ENCODE measurements around the gene ZBTB20. TPM values are rescaled to one million over a fixed set of nuclear protein-coding genes. Genes with fewer than 3 reads are reported as not detected.

ZBTB20 gene
- total RNA-seq, 2 donors from 2014 or later: 112 to 120 TPM

DNA sequence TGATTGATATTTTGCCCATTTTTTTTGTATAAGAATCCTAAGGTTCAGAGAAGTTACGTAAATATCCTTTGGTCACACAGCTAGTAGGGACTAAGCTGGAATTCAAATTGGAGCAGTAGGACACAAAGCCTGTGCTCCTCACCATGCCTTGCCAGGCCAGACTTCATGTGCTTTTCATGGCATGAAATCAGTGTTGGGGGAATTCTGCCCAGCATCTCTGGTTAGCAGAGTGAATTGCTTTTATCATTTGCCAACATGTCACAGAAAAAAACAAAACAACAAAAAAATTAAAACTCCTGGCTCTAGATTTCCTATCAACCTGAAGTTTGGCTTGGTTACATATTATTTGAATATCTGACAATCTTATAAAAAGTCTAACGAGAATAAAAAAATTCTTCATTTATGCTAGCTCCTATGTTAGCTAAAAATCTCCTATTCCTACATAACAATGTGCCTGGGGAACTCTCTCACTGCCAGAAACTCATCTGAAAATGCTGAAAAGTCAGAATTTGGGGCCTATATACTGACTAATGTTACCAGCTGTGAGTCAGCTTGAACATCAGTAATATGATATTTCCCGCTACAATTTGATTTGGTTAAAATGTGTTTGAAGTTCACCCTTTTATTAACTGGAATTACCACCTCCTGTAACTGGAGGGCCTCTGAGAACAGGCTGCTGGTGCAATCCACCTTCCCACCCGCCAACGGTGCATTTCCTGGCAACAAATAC lies 711.5 kb downstream of the ZBTB20 start:
- Histone ChIP-seq H3K9me3 (no peaks in the 10 kb centered on the region), H3K27ac (no peak overlapping the region), H3K4me3 (no peak overlapping the region), H3K36me3 (no peaks in the 10 kb centered on the region), H3K27me3 (replicated peaks; ENCODE audit: insufficient read depth) (no peaks in the 10 kb centered on the region), H3K4me1 (ENCODE audit: control insufficient read depth in 1 of 2, low read depth in 2 of 2) (peaks cover 0 to 2% of the 10 kb centered on the region in 2 donors)
- TF ChIP-seq, protein P1, sequence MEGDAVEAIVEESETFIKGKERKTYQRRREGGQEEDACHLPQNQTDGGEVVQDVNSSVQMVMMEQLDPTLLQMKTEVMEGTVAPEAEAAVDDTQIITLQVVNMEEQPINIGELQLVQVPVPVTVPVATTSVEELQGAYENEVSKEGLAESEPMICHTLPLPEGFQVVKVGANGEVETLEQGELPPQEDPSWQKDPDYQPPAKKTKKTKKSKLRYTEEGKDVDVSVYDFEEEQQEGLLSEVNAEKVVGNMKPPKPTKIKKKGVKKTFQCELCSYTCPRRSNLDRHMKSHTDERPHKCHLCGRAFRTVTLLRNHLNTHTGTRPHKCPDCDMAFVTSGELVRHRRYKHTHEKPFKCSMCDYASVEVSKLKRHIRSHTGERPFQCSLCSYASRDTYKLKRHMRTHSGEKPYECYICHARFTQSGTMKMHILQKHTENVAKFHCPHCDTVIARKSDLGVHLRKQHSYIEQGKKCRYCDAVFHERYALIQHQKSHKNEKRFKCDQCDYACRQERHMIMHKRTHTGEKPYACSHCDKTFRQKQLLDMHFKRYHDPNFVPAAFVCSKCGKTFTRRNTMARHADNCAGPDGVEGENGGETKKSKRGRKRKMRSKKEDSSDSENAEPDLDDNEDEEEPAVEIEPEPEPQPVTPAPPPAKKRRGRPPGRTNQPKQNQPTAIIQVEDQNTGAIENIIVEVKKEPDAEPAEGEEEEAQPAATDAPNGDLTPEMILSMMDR (IDR thresholded peaks at IDR 0.05): no peak
- no peak for ATAC-seq (ENCODE audit: insufficient number of reproducible peaks, low FRiP score, low read depth)
- DNase-seq (ENCODE audit: low spot score): no peak

DNA sequence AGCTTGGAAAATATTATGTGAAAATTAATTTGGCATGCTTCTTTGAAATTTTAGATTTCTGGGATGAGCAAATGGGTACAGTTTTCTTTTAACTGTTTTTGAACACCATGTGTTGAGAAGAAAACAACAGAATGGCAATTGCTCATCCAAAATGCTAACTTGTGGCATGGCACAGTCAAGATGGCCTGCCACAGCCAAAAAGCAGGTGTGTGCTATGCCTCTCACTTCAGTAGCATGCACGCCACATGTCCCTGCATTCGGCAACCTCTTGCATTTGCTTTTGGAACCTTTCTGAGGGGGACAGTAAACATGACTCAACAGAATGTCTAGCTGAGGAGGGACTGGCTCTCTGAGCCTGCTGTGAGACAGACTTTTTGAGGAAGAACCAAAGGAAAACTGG lies 714.8 kb downstream of the ZBTB20 start:
- TF ChIP-seq, protein P1 (IDR thresholded peaks at IDR 0.05): no peak
- H3K36me3 ChIP-seq: no peaks in the 10 kb centered on the region
- no peak for DNase-seq (ENCODE audit: low spot score)

DNA sequence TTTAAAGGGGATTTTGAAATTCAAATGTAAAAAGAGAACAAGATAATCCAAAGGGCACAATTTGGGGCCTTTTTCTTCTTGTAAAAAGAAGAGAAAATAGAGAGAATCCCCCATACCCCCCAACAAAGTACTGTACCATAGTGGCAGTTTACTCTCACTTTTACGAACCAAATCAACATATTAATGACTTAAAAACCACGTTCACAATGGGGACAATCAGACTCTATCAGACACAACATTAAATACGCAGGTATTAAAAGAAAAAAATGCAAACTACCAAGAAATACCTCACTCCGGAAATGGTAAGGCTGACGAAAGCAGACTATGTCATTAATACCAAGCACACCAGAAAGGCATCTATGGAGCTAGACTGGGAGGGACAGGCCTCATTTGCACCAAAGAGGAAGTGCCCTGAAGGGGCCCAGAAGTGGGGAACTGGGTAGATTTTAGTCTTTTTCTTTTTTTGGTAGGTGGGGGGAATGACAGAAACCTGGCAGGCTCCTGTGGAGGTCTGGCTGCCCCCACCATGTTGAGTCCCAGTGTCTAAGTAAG lies 719.0 kb downstream of the ZBTB20 start:
- Histone ChIP-seq H3K27me3 (replicated peaks; ENCODE audit: insufficient read depth) (no peaks in the 10 kb centered on the region), H3K27ac (no peak overlapping the region), H3K4me3 (no peak overlapping the region), H3K9me3 (no peaks in the 10 kb centered on the region), H3K4me1 (ENCODE audit: control insufficient read depth in 1 of 2, low read depth in 2 of 2) (no peaks in the 10 kb centered on the region), H3K36me3 (no peaks in the 10 kb centered on the region)
- ATAC-seq (ENCODE audit: insufficient number of reproducible peaks, low FRiP score, low read depth): no peak
- DNase-seq (ENCODE audit: low spot score): no peak
- TF ChIP-seq, protein P1 (IDR thresholded peaks at IDR 0.05): no peak

More for the DNA sequence above, 714.8 kb downstream of the ZBTB20 start:
- Histone ChIP-seq H3K4me1 (ENCODE audit: control insufficient read depth in 1 of 2, low read depth in 2 of 2) (no peaks in the 10 kb centered on the region), H3K27ac (no peak overlapping the region), H3K9me3 (no peaks in the 10 kb centered on the region), H3K4me3 (no peak overlapping the region), H3K27me3 (replicated peaks; ENCODE audit: insufficient read depth) (no peaks in the 10 kb centered on the region)
- no peak for ATAC-seq (ENCODE audit: insufficient number of reproducible peaks, low FRiP score, low read depth)

DNA sequence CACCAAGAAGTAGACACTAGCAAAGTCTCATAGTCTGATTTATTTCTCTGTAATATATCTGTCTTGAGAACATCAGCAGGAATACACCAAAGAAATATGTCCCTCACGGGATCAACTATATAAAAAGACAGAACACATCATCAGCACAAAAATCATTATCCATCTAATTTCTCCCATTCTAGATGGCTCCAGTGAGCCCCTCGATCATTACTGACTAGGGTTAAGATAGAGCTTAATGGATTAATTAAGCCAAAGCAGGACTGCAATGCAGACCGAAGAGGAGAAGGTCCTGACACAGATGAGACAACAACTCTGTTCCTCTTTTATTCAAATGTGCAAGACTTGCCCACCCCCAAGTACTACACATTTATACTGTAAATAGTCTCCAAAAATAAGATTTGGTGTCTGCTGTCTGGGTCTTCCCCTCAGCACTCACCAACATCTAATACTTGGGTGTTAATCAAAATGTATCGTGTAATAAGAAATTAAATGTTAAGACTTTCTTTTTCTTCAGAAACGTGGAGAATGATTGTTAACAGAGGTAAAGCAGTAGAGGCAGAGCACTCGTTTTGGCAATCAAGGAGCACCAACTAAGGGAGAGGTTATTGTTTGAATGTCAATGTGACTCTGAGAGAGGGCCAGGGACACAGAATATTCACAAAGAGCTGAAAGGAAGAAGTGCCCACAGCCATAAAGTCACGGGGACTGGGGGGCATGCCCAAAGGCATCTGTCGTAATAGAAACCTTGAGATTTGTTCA lies 719.6 kb downstream of the ZBTB20 start:
- no peak overlapping the region for H3K27ac ChIP-seq
- H3K36me3 ChIP-seq: no peaks in the 10 kb centered on the region
- DNase-seq (ENCODE audit: low spot score) (no peak), ATAC-seq (ENCODE audit: insufficient number of reproducible peaks, low FRiP score, low read depth) (no peak)
- H3K4me3 ChIP-seq: no peak overlapping the region
- TF ChIP-seq, protein P1 (IDR thresholded peaks at IDR 0.05): no peak
- no peaks in the 10 kb centered on the region for H3K27me3 ChIP-seq (replicated peaks; ENCODE audit: insufficient read depth)
- H3K4me1 ChIP-seq (ENCODE audit: control insufficient read depth in 1 of 2, low read depth in 2 of 2): no peaks in the 10 kb centered on the region
- no peaks in the 10 kb centered on the region for H3K9me3 ChIP-seq

DNA sequence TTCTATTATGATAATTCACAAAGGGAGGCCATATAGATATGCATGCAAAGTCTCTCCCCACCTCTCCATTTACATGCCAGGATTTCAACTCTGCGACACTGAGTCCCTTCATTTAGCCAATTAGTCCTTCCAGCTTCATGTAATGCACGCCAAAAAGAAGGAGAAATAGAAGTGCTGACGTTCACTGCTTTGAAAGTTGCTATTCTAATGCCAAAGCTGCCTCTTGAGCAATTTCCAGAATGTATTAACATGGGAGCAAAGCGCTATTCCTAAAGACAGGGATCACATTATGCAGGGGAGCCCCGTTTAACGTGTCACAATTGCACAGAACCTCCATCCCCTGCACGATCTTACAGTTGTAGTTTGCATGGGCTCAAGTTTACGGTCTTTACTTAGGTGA lies 722.8 kb downstream of the ZBTB20 start:
- DNase-seq (ENCODE audit: low spot score): no peak
- H3K9me3 ChIP-seq: no peaks in the 10 kb centered on the region
- H3K36me3 ChIP-seq: no peaks in the 10 kb centered on the region
- no peak overlapping the region for H3K4me3 ChIP-seq
- ATAC-seq (ENCODE audit: insufficient number of reproducible peaks, low FRiP score, low read depth): no peak
- H3K4me1 ChIP-seq (ENCODE audit: control insufficient read depth in 1 of 2, low read depth in 2 of 2): peaks cover 4 to 8% of the 10 kb centered on the region in 2 donors
- H3K27me3 ChIP-seq (replicated peaks; ENCODE audit: insufficient read depth): no peaks in the 10 kb centered on the region
- TF ChIP-seq, protein P1 (IDR thresholded peaks at IDR 0.05): no peak
- no peak overlapping the region for H3K27ac ChIP-seq
